HUES64 (cell line): ENCODE data around the gene AFF3.
"Not testable (repeated sequence)": the region's sequence is repeated elsewhere in the genome, so short reads cannot be mapped to it uniquely, and the experiment has no call there.

Source experiments
- H3K27ac ChIP-seq: 2 replicates; pipeline ENCODE4 v1.7.0; 2013; ENCODE audit warnings: low read depth, low read length, inconsistent platforms
- H3K27me3 ChIP-seq: 2 replicates; pipeline ENCODE4 v1.6.1; 2013; ENCODE audit warnings: mild to moderate bottlenecking, low read length; ENCODE audit not compliant: insufficient read depth
- H3K36me3 ChIP-seq: 2 replicates; pipeline ENCODE4 v1.6.1; 2013; ENCODE audit warnings: mild to moderate bottlenecking, low read length; ENCODE audit not compliant: insufficient read depth
- H3K4me1 ChIP-seq: 2 replicates; pipeline ENCODE4 v1.6.1; 2013; ENCODE audit warnings: mild to moderate bottlenecking, low read length, moderate library complexity; ENCODE audit not compliant: insufficient read depth
- H3K4me3 ChIP-seq: 2 replicates; pipeline ENCODE4 v1.5.1; 2013; ENCODE audit warnings: mild to moderate bottlenecking, low read length, moderate library complexity
- H3K9ac ChIP-seq: 2 replicates; pipeline ENCODE4 v1.6.1; 2013; ENCODE audit warnings: mild to moderate bottlenecking, low read depth, low read length
- H3K9me3 ChIP-seq: 2 replicates; pipeline ENCODE4 v1.6.1; 2013; ENCODE audit warnings: low read depth, low read length; ENCODE audit not compliant: insufficient read depth
- WGBS: fragments of 150-250, 120-280 bp; methylation state at CpG from one replicate; pipeline ENCODE4 v1.1.7; 2013; ENCODE audit warnings: missing lambda C conversion rate; 5-methylcytosine and 5-hydroxymethylcytosine counted together

The AFF3 gene

DNA sequence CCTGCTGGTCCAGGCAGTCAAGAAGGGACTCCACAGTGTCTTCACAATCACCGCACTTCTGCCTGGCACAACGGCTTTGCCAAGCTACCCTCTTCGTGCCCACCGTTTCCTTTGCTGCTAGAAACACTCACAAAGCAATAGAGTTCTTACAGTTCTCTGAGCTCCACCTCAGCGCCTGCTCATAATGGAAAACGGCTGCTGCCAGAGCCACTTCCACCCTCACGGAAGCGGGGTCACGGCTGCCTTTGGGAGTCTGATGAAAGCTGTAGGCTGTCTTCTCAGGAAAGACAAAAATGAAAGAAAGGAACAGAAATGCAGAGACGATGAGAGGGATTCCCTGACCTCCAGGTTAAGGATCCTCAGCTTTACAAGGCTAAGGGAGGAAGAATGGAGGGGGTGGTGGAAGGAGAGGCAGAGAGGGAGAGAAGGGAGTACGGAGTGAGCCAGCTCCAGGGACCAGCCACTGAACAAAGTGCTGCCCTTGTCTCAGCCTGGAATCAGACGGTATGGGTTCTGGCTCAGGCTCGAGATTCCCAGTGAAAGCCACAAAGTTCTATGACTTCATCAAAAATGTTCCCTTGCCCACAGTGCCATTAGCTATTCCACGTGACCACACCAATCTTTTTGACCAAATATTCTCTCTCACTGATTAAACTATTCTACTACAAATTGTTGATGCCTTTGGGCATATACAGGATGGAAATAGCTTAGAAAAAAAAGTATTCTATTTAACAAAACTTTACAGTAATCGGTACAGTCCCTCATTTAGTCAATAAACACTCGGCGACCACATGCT lies 58.8 kb downstream of the AFF3 start:
- not testable (repeated sequence) for H3K27me3 ChIP-seq, H3K9me3 ChIP-seq, H3K4me1 ChIP-seq, H3K36me3 ChIP-seq, H3K9ac ChIP-seq, H3K27ac ChIP-seq, H3K4me3 ChIP-seq
- 94% methylated on average over 15 of the region's 17 CpGs for WGBS

DNA sequence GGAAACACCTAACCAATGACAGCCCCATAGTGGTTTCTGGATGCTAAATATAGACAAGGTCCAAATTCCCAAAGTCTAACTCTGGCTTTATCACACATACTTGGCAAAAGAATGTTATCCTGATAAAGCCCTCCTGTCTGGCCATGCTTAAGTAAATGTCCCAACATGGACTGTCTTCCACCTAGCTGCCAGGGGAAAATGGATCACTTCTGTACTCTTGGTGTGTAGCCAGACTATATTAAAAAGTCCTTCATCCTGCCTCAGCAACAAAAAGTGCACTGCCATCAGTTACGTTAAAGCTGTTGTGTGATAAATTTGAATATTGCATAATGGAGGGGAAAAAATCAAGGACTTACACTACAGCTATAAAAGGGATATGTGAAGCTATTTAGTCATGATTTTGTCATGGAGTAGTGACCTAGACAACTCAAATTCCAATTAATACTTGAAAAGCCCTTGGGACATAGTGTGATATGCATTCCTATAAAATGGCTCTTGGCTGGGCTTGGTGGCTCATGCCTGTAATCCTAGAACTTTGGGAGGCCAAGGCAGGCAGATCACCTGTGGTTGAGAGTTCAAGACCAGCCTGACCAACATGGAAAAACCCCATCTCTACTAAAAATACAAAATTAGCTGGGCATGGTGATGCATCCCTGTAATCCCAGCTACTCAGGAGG lies 60.0 kb downstream of the AFF3 start:
- H3K9ac ChIP-seq, H3K9me3 ChIP-seq, H3K27me3 ChIP-seq, H3K4me3 ChIP-seq, H3K4me1 ChIP-seq, H3K27ac ChIP-seq, H3K36me3 ChIP-seq: not testable (repeated sequence)
- no CpG with 5 or more reads among the region's 1 CpG for WGBS

DNA sequence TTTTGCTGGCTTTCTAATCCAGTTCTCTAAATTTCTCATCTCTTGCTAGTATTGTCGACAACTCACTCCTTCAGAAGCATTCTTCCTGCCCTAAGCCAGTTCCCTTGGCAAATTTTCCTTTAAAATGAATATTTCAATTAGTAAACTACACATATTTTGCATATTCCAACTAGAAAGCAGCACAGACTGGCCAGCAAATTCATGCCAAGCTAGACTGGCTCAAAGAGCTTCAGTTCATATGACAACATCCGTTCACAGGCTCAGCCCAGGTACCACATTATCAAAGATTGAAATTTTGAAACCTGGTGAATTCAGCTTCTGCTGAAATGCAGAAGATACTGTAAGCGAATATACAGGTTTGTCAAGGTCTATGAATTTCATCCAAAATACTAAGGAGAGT lies 64.5 kb downstream of the AFF3 start:
- Histone ChIP-seq H3K9me3 (no peaks in the 10 kb centered on the region), H3K36me3 (no peaks in the 10 kb centered on the region), H3K27me3 (peaks cover 11% of the 10 kb centered on the region), H3K4me1 (peaks cover 5% of the 10 kb centered on the region; the same call in 1 of the 2 replicates), H3K9ac (no peak overlapping the region), H3K27ac (no peak overlapping the region), H3K4me3 (no peak overlapping the region)
- WGBS, result 94% methylated on average over 3 of the region's 3 CpGs

DNA sequence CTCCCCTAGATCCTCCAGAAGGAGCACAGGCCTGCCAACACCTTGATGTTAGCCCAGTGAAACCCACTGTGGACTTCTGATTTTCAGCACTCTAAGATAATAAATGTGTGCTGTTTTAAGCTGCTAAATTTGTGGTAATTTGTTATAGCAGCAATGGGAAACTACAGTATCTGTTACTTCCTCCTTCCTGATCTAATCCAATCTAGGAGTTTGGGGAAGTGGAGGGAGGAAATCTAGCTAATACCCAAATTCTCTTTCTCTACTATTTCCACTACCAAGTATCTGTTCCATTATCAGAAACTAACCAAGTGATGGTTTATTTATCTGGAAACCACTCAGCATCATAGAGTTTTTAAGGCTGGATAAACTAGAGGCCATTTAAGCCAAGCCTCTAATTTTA lies 64.9 kb downstream of the AFF3 start:
- no peaks in the 10 kb centered on the region for H3K36me3 ChIP-seq
- H3K27ac ChIP-seq, result no peak overlapping the region
- peaks cover 11% of the 10 kb centered on the region for H3K27me3 ChIP-seq
- peaks cover 5% of the 10 kb centered on the region; the same call in 1 of the 2 replicates for H3K4me1 ChIP-seq
- no peaks in the 10 kb centered on the region for H3K9me3 ChIP-seq
- no peak overlapping the region for H3K9ac ChIP-seq
- H3K4me3 ChIP-seq, result no peak overlapping the region

DNA sequence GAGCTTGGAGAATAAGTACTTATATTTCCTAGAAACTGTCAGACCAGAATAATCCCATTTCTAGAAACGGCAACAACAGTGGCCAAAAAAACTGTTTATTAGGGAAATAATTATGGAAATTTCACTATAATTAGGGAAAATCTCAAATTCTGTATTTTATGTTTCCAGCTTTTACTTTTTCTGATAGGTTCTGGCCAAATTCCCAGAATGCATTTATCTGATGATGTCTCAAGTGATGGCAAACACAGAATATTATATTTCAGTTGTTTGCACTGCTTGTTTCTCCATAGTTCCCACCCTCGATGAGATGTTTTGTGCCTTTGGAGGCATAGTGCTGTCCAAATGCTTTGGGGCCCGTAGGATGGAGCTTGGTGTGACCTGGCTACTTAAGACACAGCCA lies 66.9 kb downstream of the AFF3 start:
- Histone ChIP-seq H3K9ac (no peak overlapping the region), H3K9me3 (no peaks in the 10 kb centered on the region), H3K36me3 (no peaks in the 10 kb centered on the region), H3K27me3 (peaks cover 11% of the 10 kb centered on the region), H3K4me3 (no peak overlapping the region), H3K4me1 (peaks cover 5% of the 10 kb centered on the region; the same call in 1 of the 2 replicates), H3K27ac (no peak overlapping the region)
- 100% methylated on average over 2 of the region's 3 CpGs for WGBS

DNA sequence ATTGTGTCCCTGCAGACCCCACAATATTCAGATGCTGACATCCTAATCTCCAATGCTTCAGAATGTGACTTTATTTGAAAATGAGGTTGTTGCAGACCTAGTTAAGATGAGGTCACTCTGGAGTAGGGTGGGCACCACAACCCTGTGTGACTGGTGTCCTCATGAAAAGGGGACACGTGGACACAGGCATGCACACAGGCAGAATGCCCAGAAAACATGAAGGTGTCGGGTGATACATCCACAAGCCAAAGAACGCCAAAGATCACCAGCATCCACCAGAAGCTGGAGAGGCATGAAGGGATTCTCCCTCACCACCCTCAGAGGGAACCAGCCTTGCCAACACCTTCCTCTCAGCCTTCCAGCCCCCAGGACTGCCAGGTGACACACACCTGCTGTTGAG lies 69.3 kb downstream of the AFF3 start:
- no peak overlapping the region for H3K4me3 ChIP-seq
- H3K4me1 ChIP-seq, result peaks cover 5% of the 10 kb centered on the region; the same call in 1 of the 2 replicates
- no peaks in the 10 kb centered on the region for H3K9me3 ChIP-seq
- H3K9ac ChIP-seq, result no peak overlapping the region
- 91% methylated on average over 3 of the region's 3 CpGs for WGBS
- H3K36me3 ChIP-seq, result no peaks in the 10 kb centered on the region
- no peak overlapping the region for H3K27ac ChIP-seq
- peaks cover 11% of the 10 kb centered on the region for H3K27me3 ChIP-seq

DNA sequence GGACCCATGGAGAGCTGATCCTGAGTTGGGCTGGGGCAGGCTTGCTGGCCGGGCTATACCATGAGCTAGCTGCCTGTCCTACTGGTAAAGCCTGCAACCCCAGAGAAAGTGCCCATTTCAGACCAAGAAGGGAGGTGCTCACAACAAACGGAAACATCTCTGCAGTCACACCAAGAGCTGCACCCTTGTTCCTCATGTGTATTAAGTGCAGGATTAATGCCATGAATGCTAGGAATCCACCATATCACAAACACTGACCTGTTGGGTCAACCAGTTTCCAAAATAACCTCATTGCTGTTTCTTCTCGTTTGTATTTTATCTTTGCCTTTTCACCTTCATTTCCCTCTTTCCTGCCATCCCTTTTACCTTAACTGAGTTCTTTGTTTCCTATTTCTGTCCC lies 69.9 kb downstream of the AFF3 start:
- H3K4me3 ChIP-seq, result no peak overlapping the region
- H3K4me1 ChIP-seq, result peaks cover 5% of the 10 kb centered on the region; the same call in 1 of the 2 replicates
- no peak overlapping the region for H3K27ac ChIP-seq
- no peak overlapping the region for H3K9ac ChIP-seq
- no peaks in the 10 kb centered on the region for H3K36me3 ChIP-seq
- 93% methylated on average over 3 of the region's 3 CpGs for WGBS
- H3K27me3 ChIP-seq, result peaks cover 11% of the 10 kb centered on the region
- H3K9me3 ChIP-seq, result no peaks in the 10 kb centered on the region

DNA sequence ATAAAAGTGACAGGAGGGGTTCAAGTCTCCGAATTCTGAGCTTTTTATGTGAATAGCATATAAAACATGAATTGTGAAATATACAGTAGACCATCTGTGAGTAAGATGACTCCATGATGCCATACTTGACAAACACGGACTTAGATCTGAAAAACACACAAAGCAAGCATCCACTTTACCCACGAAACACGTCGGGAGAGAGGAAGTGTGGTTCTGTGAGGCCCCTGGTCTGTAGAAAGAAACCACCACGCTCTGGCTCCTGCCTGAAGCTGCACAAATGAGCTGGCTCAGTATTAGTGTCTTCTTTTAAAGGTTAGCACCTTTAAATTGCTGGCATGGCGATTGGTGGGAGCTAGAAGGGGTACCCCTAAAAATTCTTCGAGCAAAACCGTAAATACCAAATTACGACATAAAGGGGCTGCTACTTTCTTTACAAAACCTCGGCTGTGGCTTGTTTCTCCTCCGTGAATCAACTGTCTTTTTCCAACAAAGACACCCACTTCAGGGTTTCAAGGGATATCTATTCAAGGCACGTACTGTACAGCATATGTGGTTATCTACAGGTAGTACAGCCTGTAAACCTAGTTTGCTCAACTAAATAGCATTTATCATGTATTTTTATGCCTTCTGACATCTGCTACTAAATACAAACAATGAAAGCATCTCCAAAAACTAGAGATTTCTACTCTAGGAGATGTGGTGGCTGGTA lies 70.9 kb downstream of the AFF3 start:
- 94% methylated on average over 13 of the region's 13 CpGs for WGBS
- Histone ChIP-seq H3K36me3 (no peaks in the 10 kb centered on the region), H3K27me3 (peaks cover 11% of the 10 kb centered on the region), H3K9ac (no peak overlapping the region), H3K4me3 (no peak overlapping the region), H3K9me3 (no peaks in the 10 kb centered on the region), H3K4me1 (peaks cover 5% of the 10 kb centered on the region; the same call in 1 of the 2 replicates), H3K27ac (no peak overlapping the region)

DNA sequence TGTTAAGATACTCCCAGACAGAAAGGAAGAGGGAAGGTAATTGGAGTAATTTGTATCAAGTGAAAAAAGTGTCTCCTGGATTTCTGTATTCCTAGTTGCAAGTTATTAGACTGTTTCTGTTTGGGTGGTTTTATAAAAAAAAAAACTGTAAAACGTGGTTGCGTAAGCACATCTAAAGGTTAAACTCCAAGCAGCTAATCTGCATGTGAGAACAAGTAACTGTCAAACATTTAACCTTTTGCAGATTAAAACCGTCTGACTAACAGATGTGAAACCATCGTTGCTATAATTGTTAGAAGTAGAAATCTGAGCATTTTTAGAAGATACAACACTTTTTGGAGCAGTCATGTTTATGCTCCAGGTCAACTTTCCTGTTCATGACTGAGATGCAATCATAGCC lies 72.3 kb downstream of the AFF3 start:
- Histone ChIP-seq H3K36me3 (no peaks in the 10 kb centered on the region), H3K4me3 (no peak overlapping the region), H3K4me1 (peaks cover 5% of the 10 kb centered on the region; the same call in 1 of the 2 replicates), H3K27ac (no peak overlapping the region), H3K9me3 (no peaks in the 10 kb centered on the region), H3K9ac (no peak overlapping the region), H3K27me3 (peaks cover 11% of the 10 kb centered on the region)
- WGBS, result 78% methylated on average over 4 of the region's 4 CpGs

DNA sequence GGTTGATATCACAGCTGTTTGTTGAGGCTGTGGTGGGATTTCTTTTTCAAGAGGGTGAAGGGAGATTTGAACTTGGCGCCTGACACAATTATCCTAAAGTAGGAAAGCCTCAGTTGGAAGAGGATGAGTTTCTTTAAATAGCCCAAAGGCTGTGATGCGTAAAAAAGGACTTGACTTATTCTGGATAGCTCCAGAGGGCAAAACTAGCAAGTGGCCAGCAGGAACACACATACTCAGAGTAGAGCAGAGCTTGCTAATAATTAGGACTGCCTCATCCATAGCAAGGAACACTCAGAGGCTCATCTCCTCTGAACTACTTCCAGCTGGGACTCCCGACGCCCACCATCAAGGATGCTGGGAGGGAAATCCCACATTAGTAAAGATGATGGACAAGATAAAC lies 74.0 kb downstream of the AFF3 start:
- Histone ChIP-seq H3K4me3 (no peak overlapping the region), H3K27me3 (0 out of 2 replicates have a peak, but pooled peaks cover 2% of the 10 kb centered on the region), H3K27ac (no peak overlapping the region), H3K4me1 (no peaks in the 10 kb centered on the region), H3K36me3 (no peaks in the 10 kb centered on the region), H3K9me3 (peaks cover 2% of the 10 kb centered on the region; the same call in 1 of the 2 replicates), H3K9ac (no peak overlapping the region)
- 96% methylated on average over 4 of the region's 4 CpGs for WGBS

DNA sequence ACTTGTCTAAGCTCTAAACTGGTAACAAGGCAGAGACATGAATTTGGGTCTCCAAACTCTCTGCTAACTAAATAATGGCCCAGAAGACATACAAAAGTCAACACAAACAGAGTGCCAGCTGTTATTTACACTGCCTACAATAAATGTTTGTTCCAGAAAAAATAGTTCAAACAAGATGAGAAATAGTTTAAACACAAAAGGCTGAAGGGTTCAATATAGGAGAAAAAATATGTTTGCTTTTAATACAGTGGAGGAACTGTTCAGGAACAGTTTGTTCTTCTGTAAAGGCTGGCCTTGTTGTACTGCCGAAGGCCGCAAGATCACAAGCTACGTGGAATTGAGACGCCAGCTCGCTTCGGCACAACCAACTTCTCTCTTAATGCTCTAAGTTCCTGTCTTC lies 74.6 kb downstream of the AFF3 start:
- WGBS, result 96% methylated on average over 6 of the region's 6 CpGs
- no peaks in the 10 kb centered on the region for H3K36me3 ChIP-seq
- H3K27me3 ChIP-seq, result no peaks in the 10 kb centered on the region
- H3K9me3 ChIP-seq, result peaks cover 5% of the 10 kb centered on the region; the same call in 1 of the 2 replicates
- H3K9ac ChIP-seq, result no peak overlapping the region
- no peaks in the 10 kb centered on the region for H3K4me1 ChIP-seq
- H3K4me3 ChIP-seq, result no peak overlapping the region
- H3K27ac ChIP-seq, result no peak overlapping the region
